Mucosa of descending colon (tissue), 3 donors: ENCODE measurements around the gene ZNF831. TPM values are rescaled to one million over a fixed set of nuclear protein-coding genes. Genes with fewer than 3 reads are reported as not detected.

ENCODE experiments used
- ATAC-seq: fragments of 200-7000 bp; cut with Tn5 transposase; one replicate; pipeline ENCODE4 v1.9.1; 2020; ENCODE audit warnings: mild to moderate bottlenecking, moderate library complexity
- DNase-seq, 3 donors: peaks; one replicate each; pipeline ENCODE4 v3.0.0-alpha.2; 2020
- H3K36me3 ChIP-seq: fragments of 200-600 bp; one replicate; pipeline ENCODE4 v1.8.0; 2021; ENCODE audit warnings: low read depth, mild to moderate bottlenecking
- H3K4me1 ChIP-seq: fragments of 200-600 bp; one replicate; pipeline ENCODE4 v1.8.0; 2021; ENCODE audit warnings: low read depth, mild to moderate bottlenecking
- H3K4me3 ChIP-seq: fragments of 200-600 bp; one replicate; pipeline ENCODE4 v1.8.0; 2021; ENCODE audit warnings: mild to moderate bottlenecking
- H3K9me3 ChIP-seq: fragments of 200-600 bp; one replicate; pipeline ENCODE4 v1.8.0; 2021; ENCODE audit warnings: mild to moderate bottlenecking
- intact Hi-C, 2 donors: fragments of 100-400 bp; cut with DNase I in 1 of 2; cut with micrococcal nuclease in 1 of 2; formaldehyde crosslinking; loops; one replicate each; pipeline versions ENCODE4 v1.11.0 to v1.11.1; 2022; cut with DNase I, micrococcal nuclease
- total RNA-seq, 3 donors: library from RNA; stranded (reverse); fragmentation: NEBNext Ultra II Directional in 2 of 3; extraction: Animal tissue kit (Norgen Biotek cat#: 25700) in 2 of 3; gene quantifications; one replicate each; pipeline versions ENCODE4 v1.2.1 to v1.2.4, GENCODE V29; 2021 to 2023
- TF ChIP-seq, protein P1 (sequence below): fragments of 200-600 bp; IDR thresholded peaks from one replicate; pipeline ENCODE4 v1.8.0; 2022; ENCODE audit warnings: antibody characterized with exemption, mild to moderate bottlenecking
- donor health status: DM: no; HTN: no; CAD: no; lungs with moderate emphysema.
- donor health status: DM: no; HTN: no; CAD: no.
- donor health status: DM: no; HTN: yes; CAD: no.

The ZNF831 gene
- total RNA-seq, 3 donors from 2014 or later: 0.38 to 0.89 (median 0.57) TPM

DNA sequence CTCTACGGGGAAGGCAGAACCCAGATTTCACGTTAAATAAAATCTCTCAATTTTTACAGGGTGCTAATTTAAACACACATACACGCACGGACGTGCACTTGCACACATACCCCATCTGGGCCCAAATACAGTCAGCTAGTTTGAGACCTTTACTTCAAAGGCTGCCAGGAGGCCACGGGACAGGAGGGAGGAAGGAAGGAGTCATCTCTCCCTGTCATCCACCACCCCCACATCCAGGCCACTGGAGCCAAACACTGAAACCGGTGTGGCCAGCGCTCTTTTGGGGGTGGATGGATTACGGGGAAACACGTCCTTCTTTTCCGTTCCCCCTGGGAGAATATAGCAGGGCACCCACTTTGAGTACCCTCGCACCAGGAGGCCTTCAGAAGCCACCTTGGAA lies 60.1 kb downstream of the ZNF831 start:
- Histone ChIP-seq H3K4me1 (peaks cover 3% of the 10 kb centered on the region), H3K9me3 (no peaks in the 10 kb centered on the region), H3K36me3 (no peaks in the 10 kb centered on the region), H3K4me3 (no peak overlapping the region)
- TF ChIP-seq, protein P1, sequence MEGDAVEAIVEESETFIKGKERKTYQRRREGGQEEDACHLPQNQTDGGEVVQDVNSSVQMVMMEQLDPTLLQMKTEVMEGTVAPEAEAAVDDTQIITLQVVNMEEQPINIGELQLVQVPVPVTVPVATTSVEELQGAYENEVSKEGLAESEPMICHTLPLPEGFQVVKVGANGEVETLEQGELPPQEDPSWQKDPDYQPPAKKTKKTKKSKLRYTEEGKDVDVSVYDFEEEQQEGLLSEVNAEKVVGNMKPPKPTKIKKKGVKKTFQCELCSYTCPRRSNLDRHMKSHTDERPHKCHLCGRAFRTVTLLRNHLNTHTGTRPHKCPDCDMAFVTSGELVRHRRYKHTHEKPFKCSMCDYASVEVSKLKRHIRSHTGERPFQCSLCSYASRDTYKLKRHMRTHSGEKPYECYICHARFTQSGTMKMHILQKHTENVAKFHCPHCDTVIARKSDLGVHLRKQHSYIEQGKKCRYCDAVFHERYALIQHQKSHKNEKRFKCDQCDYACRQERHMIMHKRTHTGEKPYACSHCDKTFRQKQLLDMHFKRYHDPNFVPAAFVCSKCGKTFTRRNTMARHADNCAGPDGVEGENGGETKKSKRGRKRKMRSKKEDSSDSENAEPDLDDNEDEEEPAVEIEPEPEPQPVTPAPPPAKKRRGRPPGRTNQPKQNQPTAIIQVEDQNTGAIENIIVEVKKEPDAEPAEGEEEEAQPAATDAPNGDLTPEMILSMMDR: no peak
- intact Hi-C loops: loop anchor here (5.0 kb wide), 2 partner anchors 136 to 351 kb away; no protein-coding TSS in a partner anchor
- DNase-seq (no peak), ATAC-seq (no peak)

DNA sequence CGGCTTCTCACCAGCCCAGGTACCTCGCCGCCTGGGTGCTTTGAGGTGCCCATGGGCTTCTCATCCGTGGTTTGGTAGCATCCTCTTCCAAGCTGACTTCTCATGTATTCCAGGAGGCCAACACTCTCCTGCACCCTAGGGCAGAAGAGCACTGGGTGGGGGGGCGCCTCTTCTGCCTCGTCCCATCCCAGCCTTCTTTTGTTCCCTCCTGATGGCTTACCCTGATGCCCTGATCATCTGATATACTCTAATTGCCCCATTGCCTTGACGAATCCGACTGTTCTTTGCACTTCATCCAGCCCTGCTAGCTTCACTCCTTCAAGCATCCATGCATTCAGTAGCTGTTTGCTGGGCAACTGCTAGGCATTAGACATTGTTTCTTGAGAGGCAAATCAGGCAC lies 60.6 kb downstream of the ZNF831 start:
- TF ChIP-seq, protein P1: no peak
- Histone ChIP-seq H3K4me1 (peaks cover 3% of the 10 kb centered on the region), H3K36me3 (no peaks in the 10 kb centered on the region), H3K9me3 (no peaks in the 10 kb centered on the region), H3K4me3 (no peak overlapping the region)
- DNase-seq: no peak
- intact Hi-C loops: loop anchor here (5.0 kb wide), 2 partner anchors 137 to 352 kb away; no protein-coding TSS in a partner anchor
- no peak for ATAC-seq

DNA sequence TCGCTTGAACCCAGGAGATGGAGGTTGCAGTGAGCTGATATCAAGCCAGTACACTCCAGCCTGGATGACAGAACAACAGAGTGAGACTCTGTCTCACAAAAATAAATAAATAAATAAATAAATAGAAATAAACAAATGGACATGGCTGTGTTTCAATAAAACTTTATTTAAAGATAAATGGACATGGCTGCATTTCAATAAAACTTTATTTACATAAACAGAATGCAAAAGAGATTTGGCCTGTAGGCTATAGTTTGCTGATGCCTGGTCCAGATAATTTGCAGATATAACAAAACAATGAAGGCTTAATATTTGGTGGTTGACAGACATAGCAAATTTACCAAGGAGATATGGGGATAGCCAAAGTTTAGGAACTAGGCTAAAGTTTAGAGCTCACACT lies 66.8 kb downstream of the ZNF831 start:
- H3K4me1 ChIP-seq: no peaks in the 10 kb centered on the region
- intact Hi-C loops: no loop called here
- H3K4me3 ChIP-seq: no peak overlapping the region
- no peaks in the 10 kb centered on the region for H3K9me3 ChIP-seq
- TF ChIP-seq, protein P1: no peak
- no peaks in the 10 kb centered on the region for H3K36me3 ChIP-seq
- no peak for ATAC-seq
- DNase-seq: no peak

DNA sequence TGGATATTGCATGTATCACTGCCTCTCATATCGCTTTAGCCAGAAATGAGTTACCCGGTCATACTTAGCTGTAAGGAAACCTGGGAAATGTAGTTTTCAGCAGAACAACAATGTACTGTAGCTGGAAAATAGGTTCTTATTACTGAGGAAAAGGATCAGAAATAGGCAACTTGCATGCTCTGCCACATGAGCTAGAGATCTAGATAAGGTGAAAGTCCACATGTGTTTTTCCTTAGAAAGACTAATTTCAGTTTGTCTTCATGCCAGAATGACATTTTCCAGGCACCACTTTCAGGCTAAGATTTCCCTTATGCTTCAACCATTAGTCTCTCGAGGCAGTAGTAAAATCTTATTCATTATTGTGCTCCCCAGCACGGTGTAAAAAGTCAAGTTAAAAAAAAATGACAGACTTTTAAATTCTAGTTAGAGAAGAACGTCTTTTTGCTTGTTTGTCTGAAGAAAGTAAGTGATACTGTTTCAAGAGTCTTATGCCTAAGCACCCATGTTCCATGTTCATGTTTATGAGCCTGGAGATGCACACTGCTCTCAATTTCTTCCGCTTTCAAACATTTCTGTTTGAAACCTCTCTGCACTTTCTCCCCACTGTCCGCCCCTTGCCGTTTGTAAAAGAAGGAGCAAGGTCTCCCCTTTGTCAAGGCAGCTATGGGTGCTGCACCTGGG lies 67.6 kb downstream of the ZNF831 start:
- intact Hi-C loops: no loop called here
- TF ChIP-seq, protein P1: no peak
- Histone ChIP-seq H3K4me3 (no peak overlapping the region), H3K36me3 (no peaks in the 10 kb centered on the region), H3K9me3 (no peaks in the 10 kb centered on the region), H3K4me1 (no peaks in the 10 kb centered on the region)
- ATAC-seq: no peak
- DNase-seq: no peak

DNA sequence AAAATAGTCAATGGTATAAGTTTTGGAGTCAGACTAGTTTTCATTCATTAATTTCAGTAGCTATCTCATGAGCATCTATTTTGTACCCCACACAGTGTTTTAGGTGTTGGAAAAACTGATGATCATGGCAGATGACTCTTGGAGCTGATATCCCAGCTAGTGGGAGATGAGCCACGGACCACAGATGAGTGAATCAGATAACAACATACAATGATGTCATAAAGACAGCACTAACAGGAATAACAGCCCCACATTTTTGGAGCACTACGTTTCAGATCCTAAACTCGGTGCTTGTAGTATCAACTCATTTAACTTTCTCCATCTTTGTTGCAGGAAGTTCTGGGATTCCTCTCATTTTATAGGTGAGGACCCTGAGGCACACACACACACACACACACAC lies 69.0 kb downstream of the ZNF831 start:
- no peak overlapping the region for H3K4me3 ChIP-seq
- DNase-seq (no peak), ATAC-seq (no peak)
- TF ChIP-seq, protein P1: no peak
- H3K4me1 ChIP-seq: no peaks in the 10 kb centered on the region
- intact Hi-C loops: no loop called here
- no peaks in the 10 kb centered on the region for H3K9me3 ChIP-seq
- H3K36me3 ChIP-seq: no peaks in the 10 kb centered on the region
